Osteoblast (primary cell): Measurements from ENCODE around the gene RYR2. TPM values are rescaled to one million over a fixed set of nuclear protein-coding genes. Genes with fewer than 3 reads are reported as not detected.

Experiments
- DNase-seq: peaks from one replicate; pipeline ENCODE4 v3.0.0; 2011; ENCODE audit warnings: low spot score, mixed read lengths; ENCODE audit not compliant: insufficient read length; ENCODE audit errors: missing footprints
- H2AFZ ChIP-seq: 2 replicates; pipeline ENCODE4 v1.6.0; 2011; ENCODE audit warnings: mild to moderate bottlenecking, low read length
- H3K27ac ChIP-seq: 2 replicates; pipeline ENCODE4 v1.5.1; 2011; ENCODE audit warnings: mild to moderate bottlenecking, low read depth, low read length, moderate library complexity
- H3K27me3 ChIP-seq: 2 replicates; pipeline ENCODE4 v1.6.0; 2012; ENCODE audit warnings: mild to moderate bottlenecking, control low read depth, inconsistent platforms, low read length, moderate library complexity; ENCODE audit not compliant: insufficient read depth
- H3K36me3 ChIP-seq: 2 replicates; pipeline ENCODE4 v1.5.1; 2011; ENCODE audit warnings: mild to moderate bottlenecking, low read length, control low read depth, moderate library complexity; ENCODE audit not compliant: insufficient read depth
- H3K4me1 ChIP-seq: 2 replicates; pipeline ENCODE4 v1.5.1; 2011; ENCODE audit warnings: mild to moderate bottlenecking, low read length, control low read depth, moderate library complexity; ENCODE audit not compliant: insufficient read depth
- H3K4me2 ChIP-seq: 2 replicates; pipeline ENCODE4 v1.6.0; 2011; ENCODE audit warnings: mild to moderate bottlenecking, low read length; ENCODE audit not compliant: insufficient read depth
- H3K4me3 ChIP-seq: fragments of 200-600 bp; sonication (generic); 3 replicates; pipeline ENCODE4 v1.5.1; 2012; ENCODE audit warnings: mild to moderate bottlenecking, low read length, inconsistent platforms; ENCODE audit not compliant: insufficient read depth
- H3K79me2 ChIP-seq: 2 replicates; pipeline ENCODE4 v1.6.0; 2012; ENCODE audit warnings: mild to moderate bottlenecking, low read length, control low read depth, inconsistent platforms; ENCODE audit not compliant: insufficient read depth
- H3K9me3 ChIP-seq: 2 replicates; pipeline ENCODE4 v1.5.1; 2011; ENCODE audit warnings: low read depth, low read length, control low read depth
- H4K20me1 ChIP-seq: 2 replicates; pipeline ENCODE4 v1.6.0; 2012; ENCODE audit warnings: mild to moderate bottlenecking, low read length, control low read depth; ENCODE audit not compliant: insufficient read depth
- CTCF ChIP-seq: IDR thresholded peaks from 2 replicates; pipeline ENCODE4 v1.5.1; 2011; ENCODE audit warnings: mild to moderate bottlenecking, low read depth, low read length, moderate library complexity; ENCODE audit errors: extremely low read depth
- total RNA-seq: library from RNA; depleted of rRNA; stranded (reverse); fragments of >200 nt; gene quantifications from 2 replicates; pipeline ENCODE4 v1.2.3, GENCODE V29; 2012

The RYR2 gene
- total RNA-seq, 1 donor = not detected

- Histone ChIP-seq H3K4me1 (no peaks in the 10 kb centered on the region), H4K20me1 (no peaks in the 10 kb centered on the region), H3K36me3 (no peaks in the 10 kb centered on the region), H3K9me3 (no peaks in the 10 kb centered on the region), H2AFZ (no peak overlapping the region), H3K79me2 (no peaks in the 10 kb centered on the region), H3K4me3 (no peak overlapping the region), H3K4me2 (no peak overlapping the region), H3K27ac (no peak overlapping the region), H3K27me3 (no peaks in the 10 kb centered on the region)
- no peak for TF ChIP-seq CTCF
- DNase-seq = no peak
Observed at GRCh38 chr1:237429252-237429651, 387.3 kb downstream of the RYR2 start.

GRCh38 chr1:237431448-237431847, 389.5 kb downstream of the RYR2 start:
- Histone ChIP-seq H3K27ac (no peak overlapping the region), H2AFZ (no peak overlapping the region), H3K79me2 (no peaks in the 10 kb centered on the region), H3K4me3 (no peak overlapping the region), H3K36me3 (no peaks in the 10 kb centered on the region), H3K27me3 (no peaks in the 10 kb centered on the region), H4K20me1 (no peaks in the 10 kb centered on the region), H3K4me2 (no peak overlapping the region), H3K9me3 (no peaks in the 10 kb centered on the region), H3K4me1 (no peaks in the 10 kb centered on the region)
- no peak for TF ChIP-seq CTCF
- no peak for DNase-seq

- Histone ChIP-seq H3K4me1 (no peaks in the 10 kb centered on the region), H3K36me3 (no peaks in the 10 kb centered on the region), H4K20me1 (no peaks in the 10 kb centered on the region), H3K27me3 (no peaks in the 10 kb centered on the region), H3K79me2 (no peaks in the 10 kb centered on the region), H2AFZ (no peak overlapping the region), H3K9me3 (no peaks in the 10 kb centered on the region), H3K4me2 (no peak overlapping the region), H3K4me3 (no peak overlapping the region), H3K27ac (no peak overlapping the region)
- DNase-seq = no peak
- TF ChIP-seq CTCF = no peak
Observed at GRCh38 chr1:237440346-237440745, 398.4 kb downstream of the RYR2 start.

GRCh38 chr1:237444120-237444790, 402.3 kb downstream of the RYR2 start:
- H3K36me3 ChIP-seq = no peaks in the 10 kb centered on the region
- no peak for DNase-seq
- no peaks in the 10 kb centered on the region for H3K4me1 ChIP-seq
- H3K79me2 ChIP-seq = no peaks in the 10 kb centered on the region
- TF ChIP-seq CTCF = no peak
- H2AFZ ChIP-seq = no peak overlapping the region
- H3K4me3 ChIP-seq = no peak overlapping the region
- H3K4me2 ChIP-seq = no peak overlapping the region
- no peak overlapping the region for H3K27ac ChIP-seq
- no peaks in the 10 kb centered on the region for H3K27me3 ChIP-seq
- no peaks in the 10 kb centered on the region for H3K9me3 ChIP-seq
- H4K20me1 ChIP-seq = no peaks in the 10 kb centered on the region
